ENCODE data around the gene MRPS23. TPM values are rescaled to one million over a fixed set of nuclear protein-coding genes. Genes with fewer than 3 reads are reported as not detected.

Gene MRPS23
- total RNA-seq, 4 donors from 2014 or later, result 5.9 to 12.1 (median 9.3) TPM

- TF ChIP-seq CTCF (IDR thresholded peaks at IDR 0.05; ENCODE audit: low read depth), result no peak
These were observed 27.0 kb upstream of the MRPS23 start for GRCh38 chr17:57876866-57877237.

GRCh38 chr17:57876023-57876865 lies 26.4 kb upstream of the MRPS23 start:
- no peak for TF ChIP-seq CTCF (IDR thresholded peaks at IDR 0.05; ENCODE audit: low read depth)

GRCh38 chr17:57875290-57876022 lies 25.6 kb upstream of the MRPS23 start:
- no peak for TF ChIP-seq CTCF (IDR thresholded peaks at IDR 0.05; ENCODE audit: low read depth)

DNA sequence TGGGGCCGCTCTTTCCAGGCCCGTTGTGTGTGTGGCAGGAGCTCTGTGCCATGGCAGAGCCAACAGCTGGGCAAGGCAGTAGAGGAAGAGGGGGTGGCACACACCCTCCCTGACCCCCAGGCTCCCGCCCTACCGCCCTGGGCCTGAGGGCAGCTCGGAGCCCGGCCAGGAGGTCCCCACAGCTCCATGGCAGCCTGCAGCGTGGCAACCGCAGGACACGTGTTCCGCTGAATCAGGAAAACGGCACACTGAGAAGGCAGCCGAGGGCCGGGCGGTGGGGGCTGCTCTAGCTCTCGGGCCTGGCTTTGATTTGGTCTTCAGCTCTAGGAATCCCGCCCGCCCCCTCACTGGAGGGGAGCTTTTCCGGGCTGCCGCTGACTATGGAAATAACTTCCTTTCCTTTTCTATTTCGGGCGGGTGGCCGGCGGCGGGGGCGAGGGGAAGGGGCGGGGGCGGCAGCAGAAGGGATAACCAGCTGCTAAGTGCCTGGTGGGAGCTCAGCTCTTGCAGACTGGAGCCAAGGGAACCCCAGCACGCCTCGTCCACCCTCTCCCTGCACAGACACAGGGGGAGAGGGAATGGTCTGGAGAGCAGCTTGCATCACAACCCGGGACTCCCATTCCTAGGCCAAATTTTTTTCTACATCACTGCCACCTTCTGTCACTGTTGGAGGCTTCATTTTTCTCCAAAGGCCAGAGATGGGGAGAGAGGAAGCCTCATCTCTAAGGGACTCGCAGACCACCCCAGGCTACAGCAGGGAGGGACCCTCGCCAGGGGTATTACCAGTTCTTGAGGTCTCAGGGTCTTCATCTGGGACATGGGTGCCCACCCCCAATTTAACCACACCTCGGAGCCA lies 24.8 kb upstream of the MRPS23 start:
- no peak for TF ChIP-seq CTCF (IDR thresholded peaks at IDR 0.05; ENCODE audit: low read depth)

GRCh38 chr17:57874058-57874419 lies 24.2 kb upstream of the MRPS23 start:
- no peak for TF ChIP-seq CTCF (IDR thresholded peaks at IDR 0.05; ENCODE audit: low read depth)

DNA sequence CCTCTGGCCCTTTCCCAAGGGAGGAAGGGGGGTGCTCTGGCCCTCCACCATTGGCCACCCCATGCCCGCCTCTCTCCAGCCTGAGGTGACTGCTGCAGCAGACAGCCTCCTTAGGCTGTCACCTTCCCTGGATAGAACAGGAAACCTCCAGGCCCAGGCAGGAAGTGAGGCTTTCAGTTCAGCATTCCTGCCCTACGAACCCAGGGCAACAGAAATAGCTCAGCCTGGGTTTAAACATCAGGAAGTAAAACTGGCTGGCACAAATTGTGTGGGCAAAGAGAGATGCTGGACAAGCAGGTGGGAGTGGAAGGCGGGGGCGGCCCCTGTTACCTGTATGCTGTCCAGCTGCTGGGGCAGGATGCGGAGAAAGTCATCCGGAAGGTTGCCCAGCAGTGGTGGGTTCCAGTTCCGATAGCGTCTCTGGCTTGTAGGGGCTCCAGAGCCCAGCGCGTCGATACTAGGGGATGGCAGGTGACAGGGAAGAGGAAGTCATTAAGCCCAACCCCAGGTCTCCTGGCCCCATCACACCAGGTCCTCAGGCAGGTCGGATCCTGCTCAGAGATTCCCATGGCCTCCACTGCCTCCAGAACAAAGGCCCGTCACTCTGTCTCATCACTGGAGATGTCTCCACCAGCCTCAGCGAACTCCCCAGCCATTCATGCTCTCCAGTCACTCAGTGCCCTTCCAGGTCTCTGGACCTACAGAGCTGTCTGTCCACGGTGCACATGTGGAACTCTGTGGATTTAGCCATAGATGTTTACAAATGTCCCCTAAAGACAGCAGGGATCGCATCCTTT lies 23.6 kb upstream of the MRPS23 start:
- no peak for TF ChIP-seq CTCF (IDR thresholded peaks at IDR 0.05; ENCODE audit: low read depth)
